Uterus (tissue), 2 donors: Measurements from ENCODE around the gene AKAP10.

Experiments used
- POLR2A ChIP-seq, 2 donors: fragments of 450-650 bp; IDR thresholded peaks; one replicate each; pipeline ENCODE4 v1.6.1; 2016; ENCODE audit warnings: antibody characterized with exemption in 2 of 2, mild to moderate bottlenecking in 1 of 2, moderate library complexity in 1 of 2
- TF ChIP-seq, protein P1 (sequence below), 4 experiments: fragments of 200-600 bp in 2 of 4; fragments of 450-650 bp in 2 of 4; sonication (generic) in 2 of 4; IDR thresholded peaks; one replicate each; pipeline ENCODE4 v1.5.1; 2016 to 2019; ENCODE audit warnings: antibody characterized with exemption in 4 of 4, mild to moderate bottlenecking in 2 of 4, moderate library complexity in 1 of 4

DNA sequence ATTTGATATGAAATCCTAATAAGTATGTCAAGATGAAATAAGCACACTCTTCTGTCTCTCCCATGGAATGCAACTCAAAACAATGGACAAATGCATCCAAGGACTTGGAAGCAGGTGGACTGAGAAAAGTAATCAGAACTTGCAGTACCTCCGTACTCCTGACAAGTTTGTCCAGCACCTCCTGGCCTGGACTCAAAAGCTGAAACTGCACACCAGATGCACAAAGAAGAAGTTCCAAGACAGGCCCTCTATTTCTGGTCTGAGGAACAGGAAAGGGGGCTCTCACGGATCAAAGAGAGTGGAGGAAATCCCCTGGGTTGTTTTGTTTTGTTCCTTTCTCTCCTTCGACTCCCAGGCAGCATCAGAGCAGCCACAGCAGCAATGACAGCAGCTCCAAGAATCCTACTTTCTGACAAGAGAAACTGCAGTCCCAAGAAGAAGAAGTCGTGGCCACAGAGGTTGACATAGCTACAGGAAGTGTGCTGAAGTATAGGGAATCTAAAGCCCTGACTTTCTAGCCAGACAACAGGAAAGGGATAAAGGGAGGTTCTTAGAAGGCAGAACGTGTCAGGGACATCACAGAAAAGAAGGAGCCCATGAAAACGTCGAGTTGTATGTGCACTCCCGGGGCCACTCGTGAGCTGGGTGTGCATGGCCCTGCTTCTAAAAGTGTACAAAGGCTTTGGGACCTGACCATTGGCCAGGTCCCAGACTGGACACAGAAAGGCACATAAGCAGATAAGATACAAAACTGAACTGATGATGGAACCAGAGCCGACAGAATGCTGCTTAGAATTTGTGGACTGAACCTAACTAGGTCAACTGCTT, 29.3 kb downstream of the AKAP10 start:
- TF ChIP-seq, protein P1, sequence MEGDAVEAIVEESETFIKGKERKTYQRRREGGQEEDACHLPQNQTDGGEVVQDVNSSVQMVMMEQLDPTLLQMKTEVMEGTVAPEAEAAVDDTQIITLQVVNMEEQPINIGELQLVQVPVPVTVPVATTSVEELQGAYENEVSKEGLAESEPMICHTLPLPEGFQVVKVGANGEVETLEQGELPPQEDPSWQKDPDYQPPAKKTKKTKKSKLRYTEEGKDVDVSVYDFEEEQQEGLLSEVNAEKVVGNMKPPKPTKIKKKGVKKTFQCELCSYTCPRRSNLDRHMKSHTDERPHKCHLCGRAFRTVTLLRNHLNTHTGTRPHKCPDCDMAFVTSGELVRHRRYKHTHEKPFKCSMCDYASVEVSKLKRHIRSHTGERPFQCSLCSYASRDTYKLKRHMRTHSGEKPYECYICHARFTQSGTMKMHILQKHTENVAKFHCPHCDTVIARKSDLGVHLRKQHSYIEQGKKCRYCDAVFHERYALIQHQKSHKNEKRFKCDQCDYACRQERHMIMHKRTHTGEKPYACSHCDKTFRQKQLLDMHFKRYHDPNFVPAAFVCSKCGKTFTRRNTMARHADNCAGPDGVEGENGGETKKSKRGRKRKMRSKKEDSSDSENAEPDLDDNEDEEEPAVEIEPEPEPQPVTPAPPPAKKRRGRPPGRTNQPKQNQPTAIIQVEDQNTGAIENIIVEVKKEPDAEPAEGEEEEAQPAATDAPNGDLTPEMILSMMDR (IDR thresholded peaks at IDR 0.05), result no peak
- no peak for TF ChIP-seq POLR2A (IDR thresholded peaks at IDR 0.05)
